B cell (primary cell): ENCODE data around the gene GRM6.

Source experiments
- EZH2 ChIP-seq: IDR thresholded peaks from 2 replicates; pipeline ENCODE4 v1.6.1; 2012; ENCODE audit warnings: borderline replicate concordance, low read depth, mild to moderate bottlenecking, moderate library complexity, low read length; ENCODE audit not compliant: insufficient read depth, poor library complexity, severe bottlenecking
- TF ChIP-seq, protein P1 (sequence below): fragments of 200-600 bp; IDR thresholded peaks from one replicate; pipeline ENCODE4 v1.8.0; 2022; ENCODE audit warnings: antibody characterized with exemption, mild to moderate bottlenecking

DNA sequence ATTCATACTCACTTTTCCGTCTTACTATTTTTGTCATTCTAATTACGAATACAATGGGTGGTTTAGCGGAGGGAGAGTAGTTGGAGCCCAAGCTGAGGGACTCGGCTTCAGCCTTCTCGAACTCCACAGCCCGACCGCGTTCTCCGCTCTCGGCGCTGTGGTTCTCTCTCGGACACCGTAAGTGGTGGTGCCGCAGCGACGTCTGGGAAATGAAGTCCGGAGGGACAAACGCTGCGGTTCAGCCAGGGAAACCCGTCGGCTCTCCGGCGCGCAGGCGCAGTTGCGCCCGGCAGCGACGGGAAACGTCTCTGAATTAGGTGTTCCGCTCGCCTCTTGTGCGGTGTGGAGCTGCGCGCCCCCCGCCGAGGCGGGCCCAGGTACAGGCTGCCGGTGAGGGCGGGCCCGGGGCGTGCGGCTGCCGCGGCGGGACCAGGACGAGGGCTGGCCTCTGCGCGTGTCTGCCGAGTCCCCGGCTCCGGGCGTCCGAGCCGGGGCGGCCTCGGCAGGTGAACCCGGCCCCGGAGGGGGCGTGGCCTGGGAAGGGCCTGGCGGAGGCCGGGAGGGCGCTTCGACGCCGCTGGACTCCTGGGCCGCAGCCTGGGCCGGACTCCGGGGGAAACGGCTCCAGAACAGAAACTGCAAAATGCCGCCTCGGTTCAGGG, 28.5 kb upstream of the GRM6 start, which contains the start of gene ZNF879:
- TF ChIP-seq EZH2: no peak
- TF ChIP-seq, protein P1, sequence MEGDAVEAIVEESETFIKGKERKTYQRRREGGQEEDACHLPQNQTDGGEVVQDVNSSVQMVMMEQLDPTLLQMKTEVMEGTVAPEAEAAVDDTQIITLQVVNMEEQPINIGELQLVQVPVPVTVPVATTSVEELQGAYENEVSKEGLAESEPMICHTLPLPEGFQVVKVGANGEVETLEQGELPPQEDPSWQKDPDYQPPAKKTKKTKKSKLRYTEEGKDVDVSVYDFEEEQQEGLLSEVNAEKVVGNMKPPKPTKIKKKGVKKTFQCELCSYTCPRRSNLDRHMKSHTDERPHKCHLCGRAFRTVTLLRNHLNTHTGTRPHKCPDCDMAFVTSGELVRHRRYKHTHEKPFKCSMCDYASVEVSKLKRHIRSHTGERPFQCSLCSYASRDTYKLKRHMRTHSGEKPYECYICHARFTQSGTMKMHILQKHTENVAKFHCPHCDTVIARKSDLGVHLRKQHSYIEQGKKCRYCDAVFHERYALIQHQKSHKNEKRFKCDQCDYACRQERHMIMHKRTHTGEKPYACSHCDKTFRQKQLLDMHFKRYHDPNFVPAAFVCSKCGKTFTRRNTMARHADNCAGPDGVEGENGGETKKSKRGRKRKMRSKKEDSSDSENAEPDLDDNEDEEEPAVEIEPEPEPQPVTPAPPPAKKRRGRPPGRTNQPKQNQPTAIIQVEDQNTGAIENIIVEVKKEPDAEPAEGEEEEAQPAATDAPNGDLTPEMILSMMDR: no peak
